Measurements from ENCODE around the gene SMARCC2.
"Not testable (repeated sequence)": the region's sequence is repeated elsewhere in the genome, so short reads cannot be mapped to it uniquely, and the experiment has no call there.

SMARCC2 gene

GRCh38 chr12:56159482-56160192 is 29.6 kb downstream of the SMARCC2 start:
- TF ChIP-seq, protein P1, sequence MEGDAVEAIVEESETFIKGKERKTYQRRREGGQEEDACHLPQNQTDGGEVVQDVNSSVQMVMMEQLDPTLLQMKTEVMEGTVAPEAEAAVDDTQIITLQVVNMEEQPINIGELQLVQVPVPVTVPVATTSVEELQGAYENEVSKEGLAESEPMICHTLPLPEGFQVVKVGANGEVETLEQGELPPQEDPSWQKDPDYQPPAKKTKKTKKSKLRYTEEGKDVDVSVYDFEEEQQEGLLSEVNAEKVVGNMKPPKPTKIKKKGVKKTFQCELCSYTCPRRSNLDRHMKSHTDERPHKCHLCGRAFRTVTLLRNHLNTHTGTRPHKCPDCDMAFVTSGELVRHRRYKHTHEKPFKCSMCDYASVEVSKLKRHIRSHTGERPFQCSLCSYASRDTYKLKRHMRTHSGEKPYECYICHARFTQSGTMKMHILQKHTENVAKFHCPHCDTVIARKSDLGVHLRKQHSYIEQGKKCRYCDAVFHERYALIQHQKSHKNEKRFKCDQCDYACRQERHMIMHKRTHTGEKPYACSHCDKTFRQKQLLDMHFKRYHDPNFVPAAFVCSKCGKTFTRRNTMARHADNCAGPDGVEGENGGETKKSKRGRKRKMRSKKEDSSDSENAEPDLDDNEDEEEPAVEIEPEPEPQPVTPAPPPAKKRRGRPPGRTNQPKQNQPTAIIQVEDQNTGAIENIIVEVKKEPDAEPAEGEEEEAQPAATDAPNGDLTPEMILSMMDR (IDR thresholded peaks at IDR 0.05; ENCODE audit: low read depth, low read length) = no peak
- Histone ChIP-seq H3K27ac (peak overlapping the region; percentile 52), H3K9me3 (ENCODE audit: severe bottlenecking) (no peaks in the 10 kb centered on the region), H3K27me3 (ENCODE audit: insufficient read depth, low read depth, severe bottlenecking) (no peaks in the 10 kb centered on the region), H3K4me3 (ENCODE audit: low read depth, low read length) (peak overlapping the region; percentile 70), H3K36me3 (peaks cover 74% of the 10 kb centered on the region)
- no peak for DNase-seq

DNA sequence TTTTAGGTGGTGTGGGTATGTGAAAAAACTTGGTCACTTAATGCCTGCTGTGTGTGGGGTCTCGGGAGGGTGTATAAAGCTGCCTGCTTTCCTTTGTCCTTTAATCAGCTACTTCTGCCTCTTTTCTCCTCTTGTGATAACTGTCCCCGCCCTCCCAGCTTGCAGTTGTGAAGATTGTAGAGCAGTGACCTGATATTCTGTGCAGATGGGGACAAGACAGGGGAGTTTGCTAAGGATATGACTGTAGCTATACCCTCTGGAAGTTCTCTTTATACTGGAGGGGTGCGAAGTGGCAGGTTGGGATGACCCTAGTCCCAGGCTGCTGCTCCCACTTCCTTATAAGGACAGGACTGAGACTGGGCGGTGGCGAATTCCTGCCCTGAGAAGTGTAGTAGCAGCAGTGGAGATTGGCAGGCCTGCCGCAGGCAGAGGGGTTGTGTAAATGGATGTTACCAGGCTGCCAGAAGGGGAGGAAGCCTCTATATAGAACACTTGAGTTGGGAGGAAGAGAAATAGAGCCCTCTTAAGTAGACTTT is 30.3 kb downstream of the SMARCC2 start:
- peaks cover 69% of the 10 kb centered on the region for H3K36me3 ChIP-seq
- peak overlapping the region; percentile 70 for H3K4me3 ChIP-seq (ENCODE audit: low read depth, low read length)
- H3K27ac ChIP-seq = peak overlapping the region; percentile 100
- DNase-seq = peak; percentile 34
- TF ChIP-seq, protein P1 (IDR thresholded peaks at IDR 0.05; ENCODE audit: low read depth, low read length) = no peak
- H3K9me3 ChIP-seq (ENCODE audit: severe bottlenecking) = no peaks in the 10 kb centered on the region
- H3K27me3 ChIP-seq (ENCODE audit: insufficient read depth, low read depth, severe bottlenecking) = no peaks in the 10 kb centered on the region

- H3K27ac ChIP-seq = peak within 1 kb of the TSS; percentile 100
- DNase-seq = peak; percentile 98
- TF ChIP-seq, protein P1 (IDR thresholded peaks at IDR 0.05; ENCODE audit: low read depth, low read length) = no peak
- H3K36me3 ChIP-seq = peaks cover 62% of the 10 kb centered on the region
- H3K4me3 ChIP-seq (ENCODE audit: low read depth, low read length) = peak within 1 kb of the TSS; percentile 70
- no peaks in the 10 kb centered on the region for H3K9me3 ChIP-seq (ENCODE audit: severe bottlenecking)
- no peaks in the 10 kb centered on the region for H3K27me3 ChIP-seq (ENCODE audit: insufficient read depth, low read depth, severe bottlenecking)
Measured at GRCh38 chr12:56158029-56158925, 31.0 kb downstream of the SMARCC2 start, which contains the start of gene MYL6. MYL6 (plus strand) TSS chr12:56158359; CDS start chr12:56158402, 43 bp downstream.

- TF ChIP-seq, protein P1 (IDR thresholded peaks at IDR 0.05; ENCODE audit: low read depth, low read length) = peak; percentile 38
- H3K27me3 ChIP-seq (ENCODE audit: insufficient read depth, low read depth, severe bottlenecking) = no peaks in the 10 kb centered on the region
- H3K36me3 ChIP-seq = peaks cover 55% of the 10 kb centered on the region
- peak; percentile 79 for DNase-seq
- H3K4me3 ChIP-seq (ENCODE audit: low read depth, low read length) = peak overlapping the region; percentile 61
- H3K27ac ChIP-seq = peak overlapping the region; percentile 100
- H3K9me3 ChIP-seq (ENCODE audit: severe bottlenecking) = no peaks in the 10 kb centered on the region
Measured at GRCh38 chr12:56157201-56158028, 31.9 kb downstream of the SMARCC2 start.

GRCh38 chr12:56156464-56157200 is 32.7 kb downstream of the SMARCC2 start:
- Histone ChIP-seq H3K27ac (peak overlapping the region; percentile 100), H3K4me3 (ENCODE audit: low read depth, low read length) (peak overlapping the region; percentile 61), H3K36me3 (peaks cover 48% of the 10 kb centered on the region)
- DNase-seq; H3K27me3 ChIP-seq (ENCODE audit: insufficient read depth, low read depth, severe bottlenecking); H3K9me3 ChIP-seq (ENCODE audit: severe bottlenecking): not testable (repeated sequence)

Measured in WERI-Rb-1 (cell line).